Heart right ventricle (tissue), 16 donors: Measurements from ENCODE around the gene BORCS5. TPM values are rescaled to one million over a fixed set of nuclear protein-coding genes. Genes with fewer than 3 reads are reported as not detected.

Experiments
- ATAC-seq, 8 donors: fragments of 200-7000 bp; cut with Tn5 transposase; one replicate each; pipeline ENCODE4 v1.9.1; 2020; ENCODE audit warnings: mild to moderate bottlenecking in 8 of 8, moderate library complexity in 8 of 8, moderate number of reproducible peaks in 1 of 8
- DNase-seq, 2 donors: peaks; one replicate each; pipeline ENCODE4 v3.0.0-alpha.2; 2020
- H3K27ac ChIP-seq, 10 donors: fragments of 200-600 bp; sonication (generic) in 2 of 10; one replicate each; pipeline versions ENCODE4 v1.5.0 to v1.8.0; 2020 to 2022; ENCODE audit warnings: mild to moderate bottlenecking in 3 of 10
- H3K27me3 ChIP-seq, 7 donors: fragments of 200-600 bp; one replicate each; pipeline ENCODE4 v1.8.0; 2021 to 2022; ENCODE audit warnings: mild to moderate bottlenecking in 2 of 7
- H3K36me3 ChIP-seq, 9 donors: fragments of 200-600 bp; sonication (generic) in 1 of 9; one replicate each; pipeline versions ENCODE4 v1.5.0 to v1.8.0; 2020 to 2022; ENCODE audit warnings: mild to moderate bottlenecking in 2 of 9
- H3K4me1 ChIP-seq, 9 donors: fragments of 200-600 bp; sonication (generic) in 1 of 9; one replicate each; pipeline versions ENCODE4 v1.5.0 to v1.8.0; 2020 to 2022; ENCODE audit warnings: mild to moderate bottlenecking in 4 of 9
- H3K4me3 ChIP-seq, 10 donors: fragments of 200-600 bp; sonication (generic) in 2 of 10; one replicate each; pipeline versions ENCODE4 v1.5.0 to v1.8.0; 2020 to 2022; ENCODE audit warnings: mild to moderate bottlenecking in 7 of 10, moderate library complexity in 2 of 10
- H3K9me3 ChIP-seq, 11 donors: fragments of 200-600 bp in 10 of 11; sonication (generic) in 2 of 11; one replicate each; pipeline versions ENCODE4 v1.5.0 to v1.8.0; 2013 to 2022; ENCODE audit warnings: mild to moderate bottlenecking in 2 of 11, control low read depth in 1 of 11, moderate library complexity in 1 of 11
- CTCF ChIP-seq, 9 donors: fragments of 200-600 bp; sonication (generic) in 2 of 9; IDR thresholded peaks; one replicate each; pipeline versions ENCODE4 v1.5.0 to v1.8.0; 2021 to 2022; ENCODE audit warnings: antibody characterized with exemption in 9 of 9, mild to moderate bottlenecking in 5 of 9, moderate library complexity in 1 of 9
- WGBS, 2 donors: extraction: QIAGEN DNeasy Blood & Tissue Kit; methylation state at CpG; one replicate each; pipeline ENCODE4 v1.1.7; 2013; ENCODE audit warnings: inconsistent platforms in 1 of 2; 5-methylcytosine and 5-hydroxymethylcytosine counted together
- intact Hi-C, 10 donors: fragments of 100-400 bp; cut with DNase I; formaldehyde crosslinking; loops; one replicate each; pipeline versions ENCODE4 v1.11.1 to v1.14.2; 2022
- polyA plus RNA-seq, 2 donors: library from polyadenylated mRNA; stranded (reverse); fragments of 200-250 nt; gene quantifications; one replicate each; pipeline ENCODE4 v1.2.3, GENCODE V29; 2013
- total RNA-seq, 10 donors: library from RNA; stranded (reverse); fragmentation: NEBNext Ultra II Directional in 3 of 10; extraction: Animal tissue kit (Norgen Biotek cat#: 25700) in 3 of 10; gene quantifications; one replicate each; pipeline versions ENCODE4 v1.2.1 to v1.2.4, GENCODE V29; 2021 to 2023
- donor health status: Arrhythmogenic right ventricular cardiomyopathy.
- donor health status: ischemic (EF 13 %, LVEDD 7.1; RV severe dilation, severe dysfunction).
- donor health status: healthy with polysubstance abuse.
- donor health status: DM: no; HTN: yes; CAD: no.
- donor health status: DM: no; HTN: no; CAD: no.
- donor health status: ischemic (EF 25% LVEDD 6.9; RV normal size, moderate dysfunction).
- donor health status: ischemic (EF 25% LVEDD 5.7; RV mildly dilated, moderate dysfunction).
- donor health status: healthy.
- donor health status: DM: yes; HTN: yes; CAD: no.
- donor health status: Ischemic cardiomyopathy.
- donor health status: ischemic (EF 35%, LVEDD 5.7; RV mildly dilated, moderate dysfunction).
- donor health status: nonischemic (EF 11% LVEDD 7.7; RV severe dilation, severe dysfunction).
- donor health status: DM: yes; HTN: yes; CAD: no.
- donor health status: PGD.
- donor health status: ischemic (EF 29% LVEDD 5.4; RV normal size, mild dysfunction).
- donor health status: nonischemic (EF 23%, LVEDD 6.1; RV moderate dilation, normal function).

BORCS5 gene
- total and polyA plus RNA-seq, 12 donors, result 2.5 to 15.4 (median 11.5) TPM

- no peaks in the 10 kb centered on the region for H3K9me3 ChIP-seq
- peak overlapping the region in 1 of 10 donors; percentile 9 for H3K27ac ChIP-seq
- WGBS, 2 donors, result 64 to 80% methylated on average over 3 of the region's 3 CpGs
- H3K4me3 ChIP-seq, result no peak overlapping the region
- peaks cover 0 to 78% (median 52%) of the 10 kb centered on the region in 9 donors for H3K4me1 ChIP-seq
- ATAC-seq (no peak), DNase-seq (no peak)
- intact Hi-C loops, result no loop called here
- peaks cover 0 to 9% (median 0%) of the 10 kb centered on the region in 9 donors for H3K36me3 ChIP-seq
- H3K27me3 ChIP-seq, result no peaks in the 10 kb centered on the region
- TF ChIP-seq CTCF (IDR thresholded peaks at IDR 0.05), result no peak
Measured at GRCh38 chr12:12511021-12511783, 154.3 kb downstream of the BORCS5 start.

- WGBS, 2 donors, result 80 to 81% methylated on average over 5 of the region's 5 CpGs
- Histone ChIP-seq H3K27ac (peak overlapping the region in 1 of 10 donors; percentile 10), H3K4me1 (peaks cover 0 to 69% (median 43%) of the 10 kb centered on the region in 9 donors), H3K36me3 (peaks cover 0 to 18% (median 0%) of the 10 kb centered on the region in 9 donors), H3K27me3 (no peaks in the 10 kb centered on the region), H3K4me3 (no peak overlapping the region), H3K9me3 (no peaks in the 10 kb centered on the region)
- TF ChIP-seq CTCF (IDR thresholded peaks at IDR 0.05), result no peak
- ATAC-seq (no peak), DNase-seq (no peak)
- intact Hi-C loops, result no loop called here
Measured at GRCh38 chr12:12511895-12512711, 155.2 kb downstream of the BORCS5 start.

- no peaks in the 10 kb centered on the region for H3K9me3 ChIP-seq
- no peak for DNase-seq
- peaks cover 0 to 32% (median 0%) of the 10 kb centered on the region in 9 donors for H3K36me3 ChIP-seq
- intact Hi-C loops, result no loop called here
- H3K4me1 ChIP-seq, result peaks cover 0 to 66% (median 33%) of the 10 kb centered on the region in 9 donors
- no peaks in the 10 kb centered on the region for H3K27me3 ChIP-seq
- ATAC-seq, result peak in 1 of 8 donors; percentile 48
- H3K4me3 ChIP-seq, result no peak overlapping the region
- H3K27ac ChIP-seq, result peak overlapping the region in 1 of 10 donors; percentile 10
- TF ChIP-seq CTCF (IDR thresholded peaks at IDR 0.05), result no peak
- whole genome bisulfite sequencing, 2 donors, result 74 to 86% methylated on average over 3 of the region's 3 CpGs
Measured at GRCh38 chr12:12513416-12514006, 156.6 kb downstream of the BORCS5 start.

GRCh38 chr12:12518464-12518845 lies 161.6 kb downstream of the BORCS5 start:
- no peak for DNase-seq
- 83 to 85% methylated on average over 3 of the region's 3 CpGs for WGBS, 2 donors
- intact Hi-C loops, result no loop called here
- no peak overlapping the region for H3K4me3 ChIP-seq
- peak in 3 of 8 donors; percentile 44 to 67 (median 45) for ATAC-seq
- H3K27ac ChIP-seq, result peak overlapping the region in 1 of 10 donors; percentile 4
- peaks cover 0 to 52% (median 24%) of the 10 kb centered on the region in 9 donors for H3K4me1 ChIP-seq
- no peaks in the 10 kb centered on the region for H3K9me3 ChIP-seq
- no peak for TF ChIP-seq CTCF (IDR thresholded peaks at IDR 0.05)
- H3K36me3 ChIP-seq, result peaks cover 0 to 60% (median 12%) of the 10 kb centered on the region in 9 donors
- no peaks in the 10 kb centered on the region for H3K27me3 ChIP-seq
